ENCODE measurements around the gene AIP. TPM values are rescaled to one million over a fixed set of nuclear protein-coding genes. Genes with fewer than 3 reads are reported as not detected.
A peak's percentile ranks its signal among the peaks of the same experiment; 100 is the strongest.

Gene AIP
- total RNA-seq, 1 donor from 2014 or later, result 50.1 TPM

DNA sequence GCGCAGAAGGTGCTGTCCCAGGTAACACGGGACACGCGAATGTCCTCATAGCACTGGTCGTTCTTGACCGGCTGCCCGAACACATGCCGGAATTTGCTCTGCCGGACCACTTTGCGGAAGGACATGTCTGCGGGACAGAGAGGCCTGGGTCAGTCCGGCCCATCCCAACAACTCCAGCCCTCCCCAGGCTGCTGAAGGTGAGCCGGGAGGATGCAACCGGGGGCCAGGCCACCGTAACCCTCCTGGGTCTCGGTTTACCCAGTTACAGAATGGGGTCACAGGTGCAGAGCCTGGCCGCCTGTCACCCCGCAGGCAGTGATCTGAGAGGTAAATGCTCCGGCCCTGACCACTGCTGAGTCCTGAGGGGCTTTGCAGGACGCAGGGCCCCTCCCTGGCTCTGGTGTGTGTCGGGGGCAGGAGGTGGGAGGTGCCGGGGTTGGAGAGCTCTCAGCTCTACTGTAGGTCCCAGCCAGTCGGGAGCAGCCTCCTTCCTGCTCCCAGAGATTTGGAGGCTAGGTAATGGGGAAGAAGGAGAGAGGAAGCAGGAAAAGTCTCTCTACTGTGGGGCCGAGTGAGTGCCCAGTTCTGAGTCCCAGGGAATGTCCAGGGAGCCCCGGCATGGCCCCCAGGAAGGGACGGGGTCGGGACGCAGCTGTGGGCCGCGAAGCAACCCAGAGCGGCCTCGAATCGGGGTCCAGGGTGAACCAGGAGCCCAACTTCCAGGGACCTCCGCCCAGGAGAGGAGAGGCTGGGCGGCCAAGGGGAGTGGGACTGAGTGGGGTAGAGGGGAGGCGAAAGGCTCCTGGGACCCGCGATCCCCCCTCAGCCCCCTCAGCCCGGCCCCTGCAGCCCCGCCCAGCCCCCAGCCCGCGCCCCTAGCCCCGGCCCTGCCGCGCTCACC is 40.1 kb upstream of the AIP start:
- Mint-ChIP-seq H3K27me3 (ENCODE audit: low read depth) (no peaks in the 10 kb centered on the region), H3K36me3 (ENCODE audit: low read depth) (peaks cover 3% of the 10 kb centered on the region), H3K27ac (ENCODE audit: unreplicated experiment) (no peak overlapping the region), H3K4me1 (peaks cover 4% of the 10 kb centered on the region), H3K4me3 (peak overlapping the region; percentile 87), H3K9me3 (no peaks in the 10 kb centered on the region)
- TF ChIP-seq, protein P1, sequence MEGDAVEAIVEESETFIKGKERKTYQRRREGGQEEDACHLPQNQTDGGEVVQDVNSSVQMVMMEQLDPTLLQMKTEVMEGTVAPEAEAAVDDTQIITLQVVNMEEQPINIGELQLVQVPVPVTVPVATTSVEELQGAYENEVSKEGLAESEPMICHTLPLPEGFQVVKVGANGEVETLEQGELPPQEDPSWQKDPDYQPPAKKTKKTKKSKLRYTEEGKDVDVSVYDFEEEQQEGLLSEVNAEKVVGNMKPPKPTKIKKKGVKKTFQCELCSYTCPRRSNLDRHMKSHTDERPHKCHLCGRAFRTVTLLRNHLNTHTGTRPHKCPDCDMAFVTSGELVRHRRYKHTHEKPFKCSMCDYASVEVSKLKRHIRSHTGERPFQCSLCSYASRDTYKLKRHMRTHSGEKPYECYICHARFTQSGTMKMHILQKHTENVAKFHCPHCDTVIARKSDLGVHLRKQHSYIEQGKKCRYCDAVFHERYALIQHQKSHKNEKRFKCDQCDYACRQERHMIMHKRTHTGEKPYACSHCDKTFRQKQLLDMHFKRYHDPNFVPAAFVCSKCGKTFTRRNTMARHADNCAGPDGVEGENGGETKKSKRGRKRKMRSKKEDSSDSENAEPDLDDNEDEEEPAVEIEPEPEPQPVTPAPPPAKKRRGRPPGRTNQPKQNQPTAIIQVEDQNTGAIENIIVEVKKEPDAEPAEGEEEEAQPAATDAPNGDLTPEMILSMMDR (conservative IDR thresholded peaks at IDR 0.05), result no peak
- DNase-seq (ENCODE audit: low read depth, low spot score), result no peak

DNA sequence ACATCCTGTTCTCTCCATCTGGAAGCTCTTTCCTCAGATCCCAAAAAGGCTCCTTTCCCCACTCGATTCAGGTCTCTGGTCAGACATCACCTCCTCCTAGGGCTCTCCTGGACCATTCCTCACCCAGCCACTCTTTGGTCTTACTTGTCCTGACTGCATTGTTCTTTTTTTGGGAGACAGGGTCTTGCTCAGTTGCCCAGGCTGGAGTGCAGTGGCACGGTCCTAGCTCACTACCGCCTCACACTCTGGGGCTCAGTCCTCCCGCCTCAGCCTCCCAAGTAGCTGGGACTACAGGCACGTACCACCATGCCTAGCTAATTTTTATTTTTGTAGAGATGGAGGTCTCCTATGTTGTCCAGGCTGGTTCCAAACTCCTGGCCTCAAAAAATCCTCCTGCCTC is 37.3 kb upstream of the AIP start:
- Mint-ChIP-seq H3K36me3 (ENCODE audit: low read depth) (no peaks in the 10 kb centered on the region), H3K27ac (ENCODE audit: unreplicated experiment) (peak overlapping the region; percentile 57), H3K27me3 (ENCODE audit: low read depth) (no peaks in the 10 kb centered on the region), H3K9me3 (no peaks in the 10 kb centered on the region), H3K4me1 (peaks cover 11% of the 10 kb centered on the region), H3K4me3 (peak overlapping the region; percentile 88)
- TF ChIP-seq, protein P1 (conservative IDR thresholded peaks at IDR 0.05), result no peak
- DNase-seq (ENCODE audit: low read depth, low spot score), result no peak

DNA sequence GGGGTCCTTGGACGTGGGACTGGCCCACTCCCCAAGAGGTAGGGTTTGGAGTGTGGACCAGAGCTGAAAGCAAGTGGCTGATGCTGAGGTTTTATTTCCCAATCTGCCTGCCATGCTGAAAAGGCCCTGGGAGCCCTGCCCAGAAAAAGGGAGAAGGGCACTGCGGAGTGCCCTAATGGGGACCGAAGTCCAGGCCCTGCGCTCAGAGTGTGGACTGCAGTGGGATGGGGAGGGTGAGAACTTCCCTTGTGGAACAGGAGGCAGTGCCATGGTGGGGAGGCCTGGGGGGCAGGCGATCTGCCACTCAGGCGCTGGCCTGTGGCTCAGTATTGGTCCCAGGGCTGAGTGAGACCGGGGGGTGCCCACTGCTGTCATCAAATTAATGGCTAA is 34.6 kb upstream of the AIP start:
- no peak overlapping the region for H3K4me3 Mint-ChIP-seq
- H3K27me3 Mint-ChIP-seq (ENCODE audit: low read depth), result no peaks in the 10 kb centered on the region
- H3K4me1 Mint-ChIP-seq, result peaks cover 10% of the 10 kb centered on the region

DNA sequence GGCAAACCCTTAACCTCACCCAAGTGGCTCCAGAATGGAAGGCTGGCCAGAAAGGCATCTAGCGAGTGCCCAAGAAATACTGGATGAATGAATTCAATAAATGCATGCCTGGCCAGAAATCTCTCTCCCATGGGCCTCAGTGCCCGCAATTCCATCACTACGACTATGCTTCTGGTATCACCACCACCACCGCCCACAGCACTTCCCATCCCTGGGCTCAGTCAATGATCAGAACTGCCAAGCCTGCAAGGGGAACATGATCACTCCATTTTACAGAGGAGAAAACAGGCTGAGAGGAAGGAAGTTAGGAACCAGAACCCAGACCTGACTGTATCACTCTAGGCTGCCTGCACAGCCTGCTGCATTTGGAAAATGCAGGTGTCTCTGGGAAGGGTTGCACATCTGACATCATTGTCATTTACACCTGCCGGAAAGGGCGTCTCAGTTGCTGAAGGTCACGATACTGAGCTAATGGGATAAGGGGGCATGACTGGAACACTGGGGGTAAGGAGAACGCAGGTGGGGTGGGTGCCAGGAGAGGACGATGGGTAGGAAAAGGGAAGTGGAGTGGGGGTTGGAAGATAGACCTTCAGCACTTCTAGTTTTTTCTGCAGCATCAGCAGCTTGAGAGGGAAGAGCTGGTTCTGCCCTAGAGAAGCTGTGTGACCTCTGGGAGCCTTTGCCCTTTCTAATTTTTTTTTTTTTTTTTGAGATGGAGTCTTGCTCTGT is 33.5 kb upstream of the AIP start:
- DNase-seq (ENCODE audit: low read depth, low spot score), result no peak
- Mint-ChIP-seq H3K4me1 (peaks cover 10% of the 10 kb centered on the region), H3K27ac (ENCODE audit: unreplicated experiment) (peak overlapping the region; percentile 29), H3K27me3 (ENCODE audit: low read depth) (no peaks in the 10 kb centered on the region), H3K4me3 (no peak overlapping the region), H3K9me3 (no peaks in the 10 kb centered on the region), H3K36me3 (ENCODE audit: low read depth) (no peaks in the 10 kb centered on the region)
- TF ChIP-seq, protein P1 (conservative IDR thresholded peaks at IDR 0.05), result no peak

More for the DNA sequence above, 34.6 kb upstream of the AIP start:
- Mint-ChIP-seq H3K9me3 (no peaks in the 10 kb centered on the region), H3K36me3 (ENCODE audit: low read depth) (no peaks in the 10 kb centered on the region), H3K27ac (ENCODE audit: unreplicated experiment) (no peak overlapping the region)
- TF ChIP-seq, protein P1 (conservative IDR thresholded peaks at IDR 0.05), result no peak
- DNase-seq (ENCODE audit: low read depth, low spot score), result no peak

DNA sequence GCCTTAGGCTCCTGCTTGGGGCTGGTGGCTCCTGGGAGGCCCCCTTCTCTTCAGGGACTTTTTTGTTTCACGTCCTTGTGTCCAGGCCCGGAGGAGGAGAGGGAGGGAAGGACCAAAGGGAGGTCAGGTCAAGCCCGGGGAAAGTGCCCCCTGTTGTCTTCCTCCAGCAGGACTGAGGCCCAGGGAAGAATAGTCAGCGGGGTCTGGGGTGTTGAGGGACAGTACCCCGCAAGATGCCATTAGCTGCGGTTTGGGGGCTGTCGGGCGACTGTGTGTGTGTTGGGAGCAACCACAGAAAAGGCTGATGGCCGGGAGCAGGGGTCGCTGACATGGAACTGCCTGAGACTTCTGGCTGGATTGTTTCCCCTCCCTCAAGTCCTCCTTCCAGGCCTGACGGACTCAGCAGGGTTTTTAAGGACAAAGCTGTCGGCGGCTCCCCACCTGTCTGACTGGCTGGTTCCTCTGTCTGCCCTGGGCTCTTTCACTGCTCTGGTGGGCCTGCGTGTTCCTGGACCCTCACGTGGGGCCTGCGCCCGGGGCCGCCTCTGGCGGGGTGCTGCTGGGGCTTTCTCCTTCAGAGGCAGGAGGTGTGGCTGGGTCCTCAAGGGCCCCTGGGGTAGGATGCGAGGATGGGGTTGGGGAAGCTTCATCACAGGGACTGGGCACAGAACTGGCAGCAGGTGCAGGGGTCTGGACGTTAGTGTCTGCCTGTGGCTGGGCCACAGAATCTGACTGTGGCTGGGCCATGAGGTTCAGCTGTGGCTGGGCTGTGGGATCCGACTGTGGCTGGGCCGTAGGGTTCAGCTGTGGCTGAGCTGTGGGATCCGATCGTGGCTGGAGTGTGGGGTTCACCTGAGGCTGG is 31.8 kb upstream of the AIP start:
- H3K27me3 Mint-ChIP-seq (ENCODE audit: low read depth), result no peaks in the 10 kb centered on the region
- no peaks in the 10 kb centered on the region for H3K9me3 Mint-ChIP-seq
- peaks cover 10% of the 10 kb centered on the region for H3K4me1 Mint-ChIP-seq
- H3K36me3 Mint-ChIP-seq (ENCODE audit: low read depth), result no peaks in the 10 kb centered on the region
- no peak overlapping the region for H3K27ac Mint-ChIP-seq (ENCODE audit: unreplicated experiment)
- TF ChIP-seq, protein P1 (conservative IDR thresholded peaks at IDR 0.05), result no peak
- peak overlapping the region; percentile 15 for H3K4me3 Mint-ChIP-seq
- DNase-seq (ENCODE audit: low read depth, low spot score), result no peak

Measured in neural crest cell (in vitro differentiated cells).